Tibial artery (tissue), 4 donors: Measurements from ENCODE around the gene CCDC13.

Source experiments
- DNase-seq, 2 donors: peaks; one replicate each; pipeline ENCODE4 v3.0.0-alpha.2; 2019
- H3K27ac ChIP-seq, 2 donors: fragments of 200-600 bp; sonication (generic) in 1 of 2; 1 replicate in 1 of 2; 2 replicates in 1 of 2; pipeline ENCODE4 v1.5.1; 2018 to 2019; ENCODE audit warnings: mild to moderate bottlenecking in 1 of 2
- H3K27me3 ChIP-seq, 2 donors: fragments of 200-600 bp; sonication (generic) in 1 of 2; one replicate each; pipeline versions ENCODE4 v1.5.1 to v1.6.0; 2016 to 2019
- H3K36me3 ChIP-seq, 3 donors: fragments of 200-600 bp; sonication (generic) in 2 of 3; one replicate each; pipeline ENCODE4 v1.5.1; 2016 to 2019; ENCODE audit warnings: mild to moderate bottlenecking in 2 of 3
- H3K4me1 ChIP-seq, 4 donors: fragments of 200-600 bp; sonication (generic) in 2 of 4; 1 replicate in 3 of 4; 2 replicates in 1 of 4; pipeline ENCODE4 v1.5.1; 2016 to 2019
- H3K4me3 ChIP-seq, 2 donors: fragments of 200-600 bp; sonication (generic) in 1 of 2; 1 replicate in 1 of 2; 2 replicates in 1 of 2; pipeline ENCODE4 v1.5.1; 2018 to 2019; ENCODE audit warnings: mild to moderate bottlenecking in 2 of 2
- H3K9me3 ChIP-seq, 3 donors: fragments of 200-600 bp; sonication (generic) in 1 of 3; one replicate each; pipeline ENCODE4 v1.5.1; 2016 to 2019
- CTCF ChIP-seq, 2 experiments: fragments of 200-600 bp in 1 of 2; fragments of 450-650 bp in 1 of 2; IDR thresholded peaks; one replicate each; pipeline ENCODE4 v1.5.1; 2017 to 2019; ENCODE audit warnings: antibody characterized with exemption in 2 of 2, mild to moderate bottlenecking in 1 of 2, moderate library complexity in 1 of 2
- intact Hi-C: fragments of 100-400 bp; cut with DNase I; formaldehyde crosslinking; loops from one replicate; pipeline ENCODE4 v1.15.0; 2023; ENCODE audit warnings: low total_unique reads

The CCDC13 gene

GRCh38 chr3:42751609-42752008 is 21.4 kb downstream of the CCDC13 start:
- no peak for TF ChIP-seq CTCF (IDR thresholded peaks at IDR 0.05)
- peak; percentile 16 to 65 for DNase-seq
- H3K36me3 ChIP-seq: no peaks in the 10 kb centered on the region
- no peaks in the 10 kb centered on the region for H3K9me3 ChIP-seq
- H3K4me3 ChIP-seq: no peak overlapping the region
- no peak overlapping the region for H3K27ac ChIP-seq
- intact Hi-C loops: loop anchor here (5.0 kb wide), 1 partner anchor 249 kb away; the partner anchor contains the start of gene VIPR1
- H3K4me1 ChIP-seq: peaks cover 0 to 42% (median 20%) of the 10 kb centered on the region in 4 donors
- H3K27me3 ChIP-seq: no peaks in the 10 kb centered on the region

DNA sequence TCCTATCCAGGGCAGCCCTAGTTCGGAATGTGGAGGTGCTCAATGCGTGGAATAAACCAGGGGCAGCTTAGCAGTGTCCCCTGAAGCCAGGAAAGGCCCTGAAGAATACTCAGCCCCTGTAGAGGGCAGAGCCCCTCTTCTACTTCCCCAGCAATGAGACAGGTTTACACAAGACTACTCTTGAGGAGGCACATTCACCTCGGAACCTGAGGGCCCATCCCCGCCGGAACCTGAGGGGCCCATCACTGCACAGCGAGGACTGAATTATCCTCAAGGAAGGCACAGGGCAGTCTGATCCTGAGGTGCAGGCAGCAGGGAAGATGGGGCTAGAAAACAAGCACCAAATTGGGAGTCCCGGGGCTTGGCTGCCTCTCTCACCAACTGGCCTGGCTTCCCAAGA is 22.2 kb downstream of the CCDC13 start:
- H3K36me3 ChIP-seq: no peaks in the 10 kb centered on the region
- H3K4me3 ChIP-seq: no peak overlapping the region
- H3K27me3 ChIP-seq: no peaks in the 10 kb centered on the region
- intact Hi-C loops: loop anchor here (5.0 kb wide), 1 partner anchor 249 kb away; the partner anchor contains the start of gene VIPR1
- TF ChIP-seq CTCF (IDR thresholded peaks at IDR 0.05): no peak
- DNase-seq: peak; percentile 13 to 24
- H3K27ac ChIP-seq: peak overlapping the region in 1 of 2 donors; percentile 63
- no peaks in the 10 kb centered on the region for H3K9me3 ChIP-seq
- H3K4me1 ChIP-seq: peaks cover 0 to 50% (median 28%) of the 10 kb centered on the region in 4 donors

DNA sequence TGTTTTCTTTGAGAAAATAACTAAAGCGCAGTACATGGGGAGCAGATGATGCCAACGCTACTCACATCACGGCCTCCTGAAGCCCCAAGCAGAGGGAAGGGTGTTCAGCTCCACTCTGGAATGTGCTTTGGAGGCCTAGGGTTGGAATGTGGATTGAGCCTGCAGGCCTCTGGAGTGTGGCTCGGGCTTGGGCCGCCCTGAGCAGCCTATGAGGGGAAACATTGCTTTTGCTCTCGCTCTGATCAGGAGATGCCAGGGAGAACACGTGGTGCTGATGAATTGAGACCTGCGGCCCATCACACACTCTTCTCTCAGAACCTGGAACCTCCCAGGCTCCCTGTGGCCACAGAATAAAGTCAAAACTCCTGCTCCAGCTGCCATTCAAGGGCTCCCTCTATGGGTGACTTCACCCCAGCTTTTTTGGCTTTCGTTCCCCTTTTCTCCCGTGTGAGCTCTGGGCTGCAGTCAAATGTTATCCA is 23.3 kb downstream of the CCDC13 start:
- TF ChIP-seq CTCF (IDR thresholded peaks at IDR 0.05): peak; percentile 61 to 62
- Histone ChIP-seq H3K36me3 (no peaks in the 10 kb centered on the region), H3K9me3 (no peaks in the 10 kb centered on the region), H3K4me1 (peaks cover 0 to 60% (median 35%) of the 10 kb centered on the region in 4 donors), H3K27ac (peak overlapping the region; percentile 63 to 80), H3K4me3 (no peak overlapping the region), H3K27me3 (no peaks in the 10 kb centered on the region)
- peak; percentile 35 to 69 for DNase-seq
- intact Hi-C loops: loop anchor here (5.0 kb wide), 2 partner anchors 167 to 247 kb away; partner anchors contain the start of genes SEC22C and VIPR1

- peaks cover 0 to 66% (median 37%) of the 10 kb centered on the region in 4 donors for H3K4me1 ChIP-seq
These were observed 23.9 kb downstream of the CCDC13 start for GRCh38 chr3:42749025-42749752.

GRCh38 chr3:42747581-42747980 is 25.5 kb downstream of the CCDC13 start:
- Histone ChIP-seq H3K27me3 (no peaks in the 10 kb centered on the region), H3K9me3 (no peaks in the 10 kb centered on the region), H3K4me3 (no peak overlapping the region), H3K4me1 (peaks cover 0 to 69% (median 38%) of the 10 kb centered on the region in 4 donors), H3K27ac (peak overlapping the region; percentile 80 to 87), H3K36me3 (no peaks in the 10 kb centered on the region)
- TF ChIP-seq CTCF (IDR thresholded peaks at IDR 0.05): no peak
- peak; percentile 22 to 51 for DNase-seq
- intact Hi-C loops: loop anchor here (5.0 kb wide), 1 partner anchor 165 kb away; the partner anchor contains the start of gene SEC22C

More at GRCh38 chr3:42749025-42749752, 23.9 kb downstream of the CCDC13 start:
- TF ChIP-seq CTCF (IDR thresholded peaks at IDR 0.05): no peak
- Histone ChIP-seq H3K4me3 (no peak overlapping the region), H3K36me3 (no peaks in the 10 kb centered on the region), H3K27me3 (no peaks in the 10 kb centered on the region), H3K27ac (peak overlapping the region; percentile 63 to 80), H3K9me3 (no peaks in the 10 kb centered on the region)
- intact Hi-C loops: loop anchor here (5.0 kb wide), 1 partner anchor 167 kb away; the partner anchor contains the start of gene SEC22C
- DNase-seq: peak; percentile 16 to 67
